GM12874 (cell line): ENCODE data around the gene C1QTNF5.

ENCODE experiments used
- CTCF ChIP-seq: IDR thresholded peaks from 2 replicates; pipeline ENCODE4 v1.5.1; 2011; ENCODE audit warnings: low read depth, mild to moderate bottlenecking, control low read depth, low read length, moderate library complexity; ENCODE audit not compliant: insufficient read depth

The C1QTNF5 gene

DNA sequence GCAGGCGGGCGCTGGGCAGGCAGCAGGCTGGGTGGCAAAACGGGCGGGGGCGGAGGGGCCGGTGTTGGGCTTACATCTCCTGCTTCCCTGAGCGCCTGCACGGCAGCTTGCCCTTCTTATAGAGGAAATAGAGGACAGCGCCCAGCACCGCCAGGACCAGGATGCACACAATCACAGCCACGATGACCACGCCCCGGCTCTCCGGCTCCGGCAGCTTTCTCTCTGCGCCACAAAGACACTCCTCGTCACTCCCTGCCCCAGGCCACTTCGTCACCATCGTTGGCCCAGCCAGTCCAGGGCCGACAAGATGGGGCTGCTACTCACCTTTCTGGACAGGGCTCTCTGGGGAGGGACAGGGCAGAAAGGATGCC, 30.0 kb downstream of the C1QTNF5 start:
- TF ChIP-seq CTCF = no peak

- TF ChIP-seq CTCF = no peak
Measured at GRCh38 chr11:119309953-119310681, 30.6 kb downstream of the C1QTNF5 start.

GRCh38 chr11:119309411-119309810, 31.3 kb downstream of the C1QTNF5 start:
- TF ChIP-seq CTCF = no peak

GRCh38 chr11:119307974-119308373, 32.7 kb downstream of the C1QTNF5 start:
- no peak for TF ChIP-seq CTCF

DNA sequence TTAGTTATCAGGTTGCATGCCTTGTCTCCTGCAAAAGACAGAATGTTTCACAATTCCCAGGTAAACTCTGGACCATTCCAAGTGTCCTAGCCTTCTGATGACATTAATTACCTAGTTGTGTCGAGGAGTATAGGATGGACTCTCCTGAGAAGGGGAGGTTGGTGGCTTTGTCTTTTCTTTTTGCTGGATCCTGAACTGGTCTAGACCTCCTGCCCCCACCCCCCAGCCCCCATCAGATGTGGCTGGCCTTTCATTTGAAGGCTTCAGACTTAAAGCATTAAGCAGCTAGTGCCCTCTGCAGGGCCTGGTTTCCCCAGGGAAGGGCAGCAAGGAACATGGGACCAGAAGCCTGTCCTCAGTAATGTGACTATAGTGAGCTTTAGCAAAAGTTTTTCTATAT, 33.5 kb downstream of the C1QTNF5 start:
- TF ChIP-seq CTCF = no peak

GRCh38 chr11:119306373-119306890, 34.3 kb downstream of the C1QTNF5 start:
- TF ChIP-seq CTCF = no peak

GRCh38 chr11:119305556-119306372, 34.9 kb downstream of the C1QTNF5 start:
- TF ChIP-seq CTCF = no peak
